ENCODE results near the gene TSC2. TPM values are rescaled to one million over a fixed set of nuclear protein-coding genes. Genes with fewer than 3 reads are reported as not detected.

Gene TSC2
- total RNA-seq, 1 donor from 2014 or later = 139 TPM

DNA sequence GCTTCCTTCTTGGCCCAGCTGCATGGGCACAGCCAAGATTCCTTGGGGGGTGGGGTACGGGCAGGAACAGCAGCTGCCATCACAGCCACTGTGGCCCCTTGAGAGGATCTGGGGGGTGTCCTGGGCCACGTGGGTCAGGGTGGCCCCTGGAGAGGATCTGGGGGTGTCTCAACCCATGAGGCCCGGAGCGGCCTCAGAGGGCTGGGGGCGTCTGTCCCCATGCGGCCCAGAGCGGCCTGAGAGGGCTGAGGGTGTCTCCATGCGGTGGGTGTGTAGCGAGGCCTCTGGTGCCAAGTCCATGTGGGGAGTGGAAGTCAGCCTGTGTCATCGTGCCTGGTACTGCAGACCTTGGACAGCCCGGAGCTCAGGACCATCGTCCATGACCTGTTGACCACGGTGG is 13.7 kb downstream of the TSC2 start:
- CTCF ChIA-PET = no interaction called here
- H3K36me3 Mint-ChIP-seq (ENCODE audit: low read depth) = peaks cover 61% of the 10 kb centered on the region
- H3K27me3 Mint-ChIP-seq = no peaks in the 10 kb centered on the region
- intact Hi-C loops (cut with micrococcal nuclease) = no loop called here
- TF ChIP-seq, protein P1, sequence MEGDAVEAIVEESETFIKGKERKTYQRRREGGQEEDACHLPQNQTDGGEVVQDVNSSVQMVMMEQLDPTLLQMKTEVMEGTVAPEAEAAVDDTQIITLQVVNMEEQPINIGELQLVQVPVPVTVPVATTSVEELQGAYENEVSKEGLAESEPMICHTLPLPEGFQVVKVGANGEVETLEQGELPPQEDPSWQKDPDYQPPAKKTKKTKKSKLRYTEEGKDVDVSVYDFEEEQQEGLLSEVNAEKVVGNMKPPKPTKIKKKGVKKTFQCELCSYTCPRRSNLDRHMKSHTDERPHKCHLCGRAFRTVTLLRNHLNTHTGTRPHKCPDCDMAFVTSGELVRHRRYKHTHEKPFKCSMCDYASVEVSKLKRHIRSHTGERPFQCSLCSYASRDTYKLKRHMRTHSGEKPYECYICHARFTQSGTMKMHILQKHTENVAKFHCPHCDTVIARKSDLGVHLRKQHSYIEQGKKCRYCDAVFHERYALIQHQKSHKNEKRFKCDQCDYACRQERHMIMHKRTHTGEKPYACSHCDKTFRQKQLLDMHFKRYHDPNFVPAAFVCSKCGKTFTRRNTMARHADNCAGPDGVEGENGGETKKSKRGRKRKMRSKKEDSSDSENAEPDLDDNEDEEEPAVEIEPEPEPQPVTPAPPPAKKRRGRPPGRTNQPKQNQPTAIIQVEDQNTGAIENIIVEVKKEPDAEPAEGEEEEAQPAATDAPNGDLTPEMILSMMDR (IDR thresholded peaks at IDR 0.05) = no peak
- no peak overlapping the region for H3K27ac Mint-ChIP-seq
- H3K4me3 Mint-ChIP-seq = no peak overlapping the region
- H3K4me1 Mint-ChIP-seq = no peaks in the 10 kb centered on the region
- POLR2A ChIA-PET = no interaction called here
- DNase-seq (no peak), ATAC-seq (ENCODE audit: low read depth) (no peak)
- H3K9me3 Mint-ChIP-seq = no peaks in the 10 kb centered on the region

- Mint-ChIP-seq H3K27me3 (no peaks in the 10 kb centered on the region), H3K4me3 (no peak overlapping the region), H3K36me3 (ENCODE audit: low read depth) (peaks cover 60% of the 10 kb centered on the region), H3K9me3 (no peaks in the 10 kb centered on the region), H3K4me1 (no peaks in the 10 kb centered on the region), H3K27ac (no peak overlapping the region)
- ChIA-PET POLR2A (no interaction called here), CTCF (no interaction called here)
- ATAC-seq (ENCODE audit: low read depth) (no peak), DNase-seq (no peak)
- TF ChIP-seq, protein P1 (IDR thresholded peaks at IDR 0.05) = no peak
- intact Hi-C loops (cut with micrococcal nuclease) = no loop called here
Observed at GRCh38 chr16:2062801-2063200, 15.0 kb downstream of the TSC2 start.

- DNase-seq = no peak
- H3K9me3 Mint-ChIP-seq = no peaks in the 10 kb centered on the region
- ATAC-seq (ENCODE audit: low read depth) = no peak
- H3K27me3 Mint-ChIP-seq = no peaks in the 10 kb centered on the region
- H3K36me3 Mint-ChIP-seq (ENCODE audit: low read depth) = peaks cover 62% of the 10 kb centered on the region
- no peak overlapping the region for H3K27ac Mint-ChIP-seq
- TF ChIP-seq, protein P1 (IDR thresholded peaks at IDR 0.05) = no peak
- CTCF ChIA-PET = no interaction called here
- H3K4me3 Mint-ChIP-seq = no peak overlapping the region
- intact Hi-C loops (cut with micrococcal nuclease) = no loop called here
- H3K4me1 Mint-ChIP-seq = no peaks in the 10 kb centered on the region
- POLR2A ChIA-PET = no interaction called here
Observed at GRCh38 chr16:2063861-2064260, 16.1 kb downstream of the TSC2 start.

- TF ChIP-seq, protein P1 (IDR thresholded peaks at IDR 0.05) = no peak
- POLR2A ChIA-PET = interaction anchor here (0.6 kb wide), 1 partner anchor 8 kb away, joined by 11 read pairs; no protein-coding TSS in a partner anchor
- H3K9me3 Mint-ChIP-seq = no peaks in the 10 kb centered on the region
- H3K36me3 Mint-ChIP-seq (ENCODE audit: low read depth) = peaks cover 64% of the 10 kb centered on the region
- no peak overlapping the region for H3K27ac Mint-ChIP-seq
- DNase-seq = no peak
- CTCF ChIA-PET = no interaction called here
- no peaks in the 10 kb centered on the region for H3K4me1 Mint-ChIP-seq
- intact Hi-C loops (cut with micrococcal nuclease) = no loop called here
- no peaks in the 10 kb centered on the region for H3K27me3 Mint-ChIP-seq
- ATAC-seq (ENCODE audit: low read depth) = no peak
- no peak overlapping the region for H3K4me3 Mint-ChIP-seq
Observed at GRCh38 chr16:2064368-2064945, 16.7 kb downstream of the TSC2 start.

GRCh38 chr16:2066139-2066538 is 18.4 kb downstream of the TSC2 start:
- Mint-ChIP-seq H3K4me1 (no peaks in the 10 kb centered on the region), H3K27me3 (no peaks in the 10 kb centered on the region), H3K9me3 (no peaks in the 10 kb centered on the region), H3K27ac (no peak overlapping the region), H3K36me3 (ENCODE audit: low read depth) (peaks cover 65% of the 10 kb centered on the region), H3K4me3 (no peak overlapping the region)
- intact Hi-C loops (cut with micrococcal nuclease) = no loop called here
- ChIA-PET POLR2A (no interaction called here), CTCF (no interaction called here)
- ATAC-seq (ENCODE audit: low read depth) (no peak), DNase-seq (no peak)
- TF ChIP-seq, protein P1 (IDR thresholded peaks at IDR 0.05) = no peak
